ENCODE measurements around the gene ENC1.

DNA sequence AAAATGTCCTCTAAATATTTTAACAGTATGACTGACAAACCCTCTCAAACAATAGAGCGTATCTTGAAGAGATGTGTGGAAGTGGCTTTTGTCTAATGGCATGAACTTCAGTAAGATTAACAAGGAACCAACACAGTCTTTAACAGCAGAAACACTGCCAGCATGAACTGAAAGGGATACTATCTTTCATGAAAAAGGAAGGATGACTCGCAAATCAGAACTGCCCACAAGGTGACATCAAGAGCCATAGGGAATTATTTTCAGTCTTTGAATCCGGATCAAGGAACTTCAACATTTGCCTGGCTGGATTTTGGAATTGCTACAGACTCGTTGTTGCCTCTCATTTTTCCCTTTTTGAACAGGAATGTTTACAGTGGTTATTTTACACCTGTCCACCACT lies 39.4 kb upstream of the ENC1 start:
- no peak for TF ChIP-seq EZH2phosphoT487 (IDR thresholded peaks at IDR 0.05; ENCODE audit: borderline replicate concordance, low read depth, low read length)
- TF ChIP-seq, protein P1, sequence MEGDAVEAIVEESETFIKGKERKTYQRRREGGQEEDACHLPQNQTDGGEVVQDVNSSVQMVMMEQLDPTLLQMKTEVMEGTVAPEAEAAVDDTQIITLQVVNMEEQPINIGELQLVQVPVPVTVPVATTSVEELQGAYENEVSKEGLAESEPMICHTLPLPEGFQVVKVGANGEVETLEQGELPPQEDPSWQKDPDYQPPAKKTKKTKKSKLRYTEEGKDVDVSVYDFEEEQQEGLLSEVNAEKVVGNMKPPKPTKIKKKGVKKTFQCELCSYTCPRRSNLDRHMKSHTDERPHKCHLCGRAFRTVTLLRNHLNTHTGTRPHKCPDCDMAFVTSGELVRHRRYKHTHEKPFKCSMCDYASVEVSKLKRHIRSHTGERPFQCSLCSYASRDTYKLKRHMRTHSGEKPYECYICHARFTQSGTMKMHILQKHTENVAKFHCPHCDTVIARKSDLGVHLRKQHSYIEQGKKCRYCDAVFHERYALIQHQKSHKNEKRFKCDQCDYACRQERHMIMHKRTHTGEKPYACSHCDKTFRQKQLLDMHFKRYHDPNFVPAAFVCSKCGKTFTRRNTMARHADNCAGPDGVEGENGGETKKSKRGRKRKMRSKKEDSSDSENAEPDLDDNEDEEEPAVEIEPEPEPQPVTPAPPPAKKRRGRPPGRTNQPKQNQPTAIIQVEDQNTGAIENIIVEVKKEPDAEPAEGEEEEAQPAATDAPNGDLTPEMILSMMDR (conservative IDR thresholded peaks at IDR 0.05; ENCODE audit: low read length): no peak
